ENCODE data around the gene CCDC82.

Gene CCDC82

GRCh38 chr11:96310236-96310635, 79.5 kb downstream of the CCDC82 start:
- H3K27ac ChIP-seq (ENCODE audit: low read depth, low read length) = no peak overlapping the region
- H3K4me3 ChIP-seq (ENCODE audit: low read length) = no peak overlapping the region
- H3K9me3 ChIP-seq (ENCODE audit: control insufficient read depth, insufficient read depth, low read length) = no peaks in the 10 kb centered on the region
- H3K4me1 ChIP-seq (ENCODE audit: control insufficient read depth, low read length) = no peaks in the 10 kb centered on the region
- H3K9me2 ChIP-seq (replicated peaks; ENCODE audit: control insufficient read depth, low read length) = no peaks in the 10 kb centered on the region
- no peaks in the 10 kb centered on the region for H3F3A ChIP-seq (ENCODE audit: control insufficient read depth, insufficient read depth)
- H4K20me1 ChIP-seq (ENCODE audit: control insufficient read depth, insufficient read depth, low read depth, low read length) = no peaks in the 10 kb centered on the region
- no peaks in the 10 kb centered on the region for H3K79me2 ChIP-seq (ENCODE audit: control insufficient read depth, low read length)
- no peak overlapping the region for H3K4me2 ChIP-seq (ENCODE audit: low read length)
- no peaks in the 10 kb centered on the region for H3K36me3 ChIP-seq (ENCODE audit: control insufficient read depth, low read length)
- TF ChIP-seq CTCF (IDR thresholded peaks at IDR 0.05; ENCODE audit: low read depth, low read length, poor library complexity, severe bottlenecking) (no peak), EZH2phosphoT487 (IDR thresholded peaks at IDR 0.05; ENCODE audit: borderline replicate concordance, low read length) (no peak)
- H3K27me3 ChIP-seq (ENCODE audit: control insufficient read depth, low read length) = 0 out of 2 replicates have a peak, but pooled peaks cover 3% of the 10 kb centered on the region

GRCh38 chr11:96309643-96310017, 80.1 kb downstream of the CCDC82 start:
- H3K4me2 ChIP-seq (ENCODE audit: low read length) = no peak overlapping the region
- H3K4me1 ChIP-seq (ENCODE audit: control insufficient read depth, low read length) = no peaks in the 10 kb centered on the region
- no peak for TF ChIP-seq CTCF (IDR thresholded peaks at IDR 0.05; ENCODE audit: low read depth, low read length, poor library complexity, severe bottlenecking)
- no peak for TF ChIP-seq EZH2phosphoT487 (IDR thresholded peaks at IDR 0.05; ENCODE audit: borderline replicate concordance, low read length)
- H3K9me3 ChIP-seq (ENCODE audit: control insufficient read depth, insufficient read depth, low read length) = no peaks in the 10 kb centered on the region
- 0 out of 2 replicates have a peak, but pooled peaks cover 3% of the 10 kb centered on the region for H3K27me3 ChIP-seq (ENCODE audit: control insufficient read depth, low read length)
- H3K9me2 ChIP-seq (replicated peaks; ENCODE audit: control insufficient read depth, low read length) = no peaks in the 10 kb centered on the region
- no peaks in the 10 kb centered on the region for H3K36me3 ChIP-seq (ENCODE audit: control insufficient read depth, low read length)
- H3F3A ChIP-seq (ENCODE audit: control insufficient read depth, insufficient read depth) = no peaks in the 10 kb centered on the region
- no peak overlapping the region for H3K27ac ChIP-seq (ENCODE audit: low read depth, low read length)
- no peaks in the 10 kb centered on the region for H3K79me2 ChIP-seq (ENCODE audit: control insufficient read depth, low read length)
- no peak overlapping the region for H3K4me3 ChIP-seq (ENCODE audit: low read length)
- no peaks in the 10 kb centered on the region for H4K20me1 ChIP-seq (ENCODE audit: control insufficient read depth, insufficient read depth, low read depth, low read length)

- Histone ChIP-seq H3K4me3 (ENCODE audit: low read length) (no peak overlapping the region), H3K36me3 (ENCODE audit: control insufficient read depth, low read length) (no peaks in the 10 kb centered on the region), H3K4me2 (ENCODE audit: low read length) (no peak overlapping the region), H3K27me3 (ENCODE audit: control insufficient read depth, low read length) (0 out of 2 replicates have a peak, but pooled peaks cover 3% of the 10 kb centered on the region), H4K20me1 (ENCODE audit: control insufficient read depth, insufficient read depth, low read depth, low read length) (no peaks in the 10 kb centered on the region), H3K4me1 (ENCODE audit: control insufficient read depth, low read length) (no peaks in the 10 kb centered on the region), H3K79me2 (ENCODE audit: control insufficient read depth, low read length) (no peaks in the 10 kb centered on the region), H3K9me2 (replicated peaks; ENCODE audit: control insufficient read depth, low read length) (no peaks in the 10 kb centered on the region), H3K27ac (ENCODE audit: low read depth, low read length) (no peak overlapping the region), H3F3A (ENCODE audit: control insufficient read depth, insufficient read depth) (no peaks in the 10 kb centered on the region), H3K9me3 (ENCODE audit: control insufficient read depth, insufficient read depth, low read length) (no peaks in the 10 kb centered on the region)
- TF ChIP-seq EZH2phosphoT487 (IDR thresholded peaks at IDR 0.05; ENCODE audit: borderline replicate concordance, low read length) (no peak), CTCF (IDR thresholded peaks at IDR 0.05; ENCODE audit: low read depth, low read length, poor library complexity, severe bottlenecking) (no peak)
These were observed 80.6 kb downstream of the CCDC82 start for GRCh38 chr11:96309016-96309642.

All from DOHH2 (cell line).